ENCODE measurements around the gene ZDHHC12. TPM values are rescaled to one million over a fixed set of nuclear protein-coding genes. Genes with fewer than 3 reads are reported as not detected.

ZDHHC12 gene
- total RNA-seq, 1 experiment from 2014 or later = 39.3 TPM

- Histone ChIP-seq H3K27me3 (ENCODE audit: control insufficient read depth, insufficient read depth, low read length) (no peaks in the 10 kb centered on the region), H3K4me1 (ENCODE audit: control insufficient read depth, insufficient read depth, low read length) (no peaks in the 10 kb centered on the region), H3K27ac (ENCODE audit: low read length) (no peak overlapping the region), H3K9me3 (ENCODE audit: control insufficient read depth, insufficient read depth, low read depth, low read length) (no peaks in the 10 kb centered on the region), H3K36me3 (ENCODE audit: control insufficient read depth, insufficient read depth, low read length) (no peaks in the 10 kb centered on the region; the same call in 1 of the 2 replicates), H3K4me3 (ENCODE audit: low read depth in 2 of 2, low read length in 2 of 2) (no peak overlapping the region)
- ChIA-PET POLR2A (no interaction called here), CTCF (interaction anchor here (0.6 to 0.7 kb wide), 2 partner anchors 12 to 101 kb away, joined by 7 to 8 read pairs; partner anchors contain the start of gene ENDOG)
- in situ Hi-C loops (cut with HindIII; ENCODE audit: low pct_unique_long_range_greater_than_20kb, low sequenced_read_pairs) = no loop called here
- no TSS peak for BruUV-seq (replicated peaks)
- DNase-seq (ENCODE audit: low read depth, low spot score) = no peak
- TF ChIP-seq TCF7L2 (IDR thresholded peaks at IDR 0.05; ENCODE audit: low read depth, low read length) (no peak), SIN3A (IDR thresholded peaks at IDR 0.05; ENCODE audit: borderline replicate concordance, insufficient read depth, low read depth, low read length) (no peak), POLR2AphosphoS5 (IDR thresholded peaks at IDR 0.05; ENCODE audit: low read depth, low read length) (no peak), CTCF (IDR thresholded peaks at IDR 0.05) (no peak), REST (IDR thresholded peaks at IDR 0.05; ENCODE audit: insufficient read depth in 1 of 2, low read depth in 2 of 2, low read length in 1 of 2) (no peak)
- ATAC-seq = no peak
- intact Hi-C loops (cut with micrococcal nuclease; ENCODE audit: unreplicated experiment) = no loop called here
These were observed 7.2 kb downstream of the ZDHHC12 start for GRCh38 chr9:128716581-128717254.

- BruUV-seq (replicated peaks) = no TSS peak
- DNase-seq (ENCODE audit: low read depth, low spot score) (no peak), ATAC-seq (no peak)
- ChIA-PET CTCF (no interaction called here), POLR2A (no interaction called here)
- Histone ChIP-seq H3K4me3 (ENCODE audit: low read depth in 2 of 2, low read length in 2 of 2) (no peak overlapping the region), H3K9me3 (ENCODE audit: control insufficient read depth, insufficient read depth, low read depth, low read length) (no peaks in the 10 kb centered on the region), H3K27ac (ENCODE audit: low read length) (no peak overlapping the region), H3K27me3 (ENCODE audit: control insufficient read depth, insufficient read depth, low read length) (no peaks in the 10 kb centered on the region), H3K4me1 (ENCODE audit: control insufficient read depth, insufficient read depth, low read length) (no peaks in the 10 kb centered on the region), H3K36me3 (ENCODE audit: control insufficient read depth, insufficient read depth, low read length) (no peaks in the 10 kb centered on the region; the same call in 1 of the 2 replicates)
- intact Hi-C loops (cut with micrococcal nuclease; ENCODE audit: unreplicated experiment) = no loop called here
- in situ Hi-C loops (cut with HindIII; ENCODE audit: low pct_unique_long_range_greater_than_20kb, low sequenced_read_pairs) = no loop called here
- TF ChIP-seq TCF7L2 (IDR thresholded peaks at IDR 0.05; ENCODE audit: low read depth, low read length) (no peak), REST (IDR thresholded peaks at IDR 0.05; ENCODE audit: insufficient read depth in 1 of 2, low read depth in 2 of 2, low read length in 1 of 2) (no peak), POLR2AphosphoS5 (IDR thresholded peaks at IDR 0.05; ENCODE audit: low read depth, low read length) (no peak), CTCF (IDR thresholded peaks at IDR 0.05) (no peak), SIN3A (IDR thresholded peaks at IDR 0.05; ENCODE audit: borderline replicate concordance, insufficient read depth, low read depth, low read length) (no peak)
These were observed 8.5 kb downstream of the ZDHHC12 start for GRCh38 chr9:128715436-128715750.
